Measurements from ENCODE around the gene AKR1A1. TPM values are rescaled to one million over a fixed set of nuclear protein-coding genes. Genes with fewer than 3 reads are reported as not detected.

Gene AKR1A1
- total and polyA plus RNA-seq, 2 experiments from 2014 or later: 186 to 275 TPM

DNA sequence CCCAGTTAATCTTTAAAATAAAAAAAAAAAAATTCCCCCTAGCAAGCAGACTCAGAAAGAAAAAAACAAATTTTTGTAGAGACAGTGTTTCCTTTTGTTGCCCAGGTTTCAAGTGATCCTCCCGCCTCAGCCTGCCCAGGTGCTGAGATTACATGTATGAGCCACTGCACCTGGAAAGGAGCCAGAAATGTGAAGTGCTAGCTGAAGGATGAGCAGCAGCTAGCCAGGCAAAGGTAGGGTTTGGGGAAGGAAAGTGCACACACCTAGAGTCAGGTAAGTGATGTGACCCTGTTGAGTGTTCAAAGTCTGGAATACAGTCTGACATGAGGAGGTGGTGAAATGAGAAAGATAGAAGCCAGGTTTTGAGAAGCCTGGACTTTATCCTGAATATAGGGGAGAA, 1.7 kb downstream of the AKR1A1 start:
- peaks cover 10% of the 10 kb centered on the region for H3F3A ChIP-seq (replicated peaks; ENCODE audit: low read depth)
- Mint-ChIP-seq H3K36me3 (ENCODE audit: low read depth) (peaks cover 44% of the 10 kb centered on the region), H3K27ac (peak overlapping the region; percentile 8; the same call in 1 of the 2 replicates), H3K9me3 (no peaks in the 10 kb centered on the region), H3K27me3 (ENCODE audit: insufficient read depth, low read depth, poor library complexity) (peaks cover 6% of the 10 kb centered on the region), H3K4me3 (peak overlapping the region; percentile 94), H3K4me1 (peaks cover 13% of the 10 kb centered on the region)
- H3K27me3 ChIP-seq (ENCODE audit: insufficient read depth): no peaks in the 10 kb centered on the region
- peaks cover 29% of the 10 kb centered on the region for H4K20me1 ChIP-seq (replicated peaks; ENCODE audit: insufficient read depth)
- H3K27ac ChIP-seq (ENCODE audit: low read depth): no peak overlapping the region
- no peak overlapping the region for H2AFZ ChIP-seq
- H3K4me3 ChIP-seq: peak overlapping the region; percentile 84
- peaks cover 41% of the 10 kb centered on the region for H3K36me3 ChIP-seq (ENCODE audit: insufficient read depth)
- H3K4me1 ChIP-seq (ENCODE audit: insufficient read depth): peaks cover 10% of the 10 kb centered on the region
- H3K79me2 ChIP-seq (replicated peaks; ENCODE audit: insufficient read depth): peaks cover 61% of the 10 kb centered on the region
- DNase-seq (ENCODE audit: low spot score): no peak
- H3K4me2 ChIP-seq: peak overlapping the region; percentile 89
- ATAC-seq: no peak
- no peaks in the 10 kb centered on the region for H3K9me2 ChIP-seq (ENCODE audit: insufficient read depth)
- TF ChIP-seq NANOG (IDR thresholded peaks at IDR 0.05; ENCODE audit: borderline replicate concordance): no peak
- TF ChIP-seq POLR2AphosphoS5 (IDR thresholded peaks at IDR 0.05; ENCODE audit: low read depth): no peak
- TF ChIP-seq, protein P1, sequence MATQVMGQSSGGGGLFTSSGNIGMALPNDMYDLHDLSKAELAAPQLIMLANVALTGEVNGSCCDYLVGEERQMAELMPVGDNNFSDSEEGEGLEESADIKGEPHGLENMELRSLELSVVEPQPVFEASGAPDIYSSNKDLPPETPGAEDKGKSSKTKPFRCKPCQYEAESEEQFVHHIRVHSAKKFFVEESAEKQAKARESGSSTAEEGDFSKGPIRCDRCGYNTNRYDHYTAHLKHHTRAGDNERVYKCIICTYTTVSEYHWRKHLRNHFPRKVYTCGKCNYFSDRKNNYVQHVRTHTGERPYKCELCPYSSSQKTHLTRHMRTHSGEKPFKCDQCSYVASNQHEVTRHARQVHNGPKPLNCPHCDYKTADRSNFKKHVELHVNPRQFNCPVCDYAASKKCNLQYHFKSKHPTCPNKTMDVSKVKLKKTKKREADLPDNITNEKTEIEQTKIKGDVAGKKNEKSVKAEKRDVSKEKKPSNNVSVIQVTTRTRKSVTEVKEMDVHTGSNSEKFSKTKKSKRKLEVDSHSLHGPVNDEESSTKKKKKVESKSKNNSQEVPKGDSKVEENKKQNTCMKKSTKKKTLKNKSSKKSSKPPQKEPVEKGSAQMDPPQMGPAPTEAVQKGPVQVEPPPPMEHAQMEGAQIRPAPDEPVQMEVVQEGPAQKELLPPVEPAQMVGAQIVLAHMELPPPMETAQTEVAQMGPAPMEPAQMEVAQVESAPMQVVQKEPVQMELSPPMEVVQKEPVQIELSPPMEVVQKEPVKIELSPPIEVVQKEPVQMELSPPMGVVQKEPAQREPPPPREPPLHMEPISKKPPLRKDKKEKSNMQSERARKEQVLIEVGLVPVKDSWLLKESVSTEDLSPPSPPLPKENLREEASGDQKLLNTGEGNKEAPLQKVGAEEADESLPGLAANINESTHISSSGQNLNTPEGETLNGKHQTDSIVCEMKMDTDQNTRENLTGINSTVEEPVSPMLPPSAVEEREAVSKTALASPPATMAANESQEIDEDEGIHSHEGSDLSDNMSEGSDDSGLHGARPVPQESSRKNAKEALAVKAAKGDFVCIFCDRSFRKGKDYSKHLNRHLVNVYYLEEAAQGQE (IDR thresholded peaks at IDR 0.05; ENCODE audit: unreplicated experiment): no peak
- no peak for TF ChIP-seq ZNF331 (CRISPR knock-in tag; IDR thresholded peaks at IDR 0.05; ENCODE audit: low read depth)
- TF ChIP-seq, protein P2, sequence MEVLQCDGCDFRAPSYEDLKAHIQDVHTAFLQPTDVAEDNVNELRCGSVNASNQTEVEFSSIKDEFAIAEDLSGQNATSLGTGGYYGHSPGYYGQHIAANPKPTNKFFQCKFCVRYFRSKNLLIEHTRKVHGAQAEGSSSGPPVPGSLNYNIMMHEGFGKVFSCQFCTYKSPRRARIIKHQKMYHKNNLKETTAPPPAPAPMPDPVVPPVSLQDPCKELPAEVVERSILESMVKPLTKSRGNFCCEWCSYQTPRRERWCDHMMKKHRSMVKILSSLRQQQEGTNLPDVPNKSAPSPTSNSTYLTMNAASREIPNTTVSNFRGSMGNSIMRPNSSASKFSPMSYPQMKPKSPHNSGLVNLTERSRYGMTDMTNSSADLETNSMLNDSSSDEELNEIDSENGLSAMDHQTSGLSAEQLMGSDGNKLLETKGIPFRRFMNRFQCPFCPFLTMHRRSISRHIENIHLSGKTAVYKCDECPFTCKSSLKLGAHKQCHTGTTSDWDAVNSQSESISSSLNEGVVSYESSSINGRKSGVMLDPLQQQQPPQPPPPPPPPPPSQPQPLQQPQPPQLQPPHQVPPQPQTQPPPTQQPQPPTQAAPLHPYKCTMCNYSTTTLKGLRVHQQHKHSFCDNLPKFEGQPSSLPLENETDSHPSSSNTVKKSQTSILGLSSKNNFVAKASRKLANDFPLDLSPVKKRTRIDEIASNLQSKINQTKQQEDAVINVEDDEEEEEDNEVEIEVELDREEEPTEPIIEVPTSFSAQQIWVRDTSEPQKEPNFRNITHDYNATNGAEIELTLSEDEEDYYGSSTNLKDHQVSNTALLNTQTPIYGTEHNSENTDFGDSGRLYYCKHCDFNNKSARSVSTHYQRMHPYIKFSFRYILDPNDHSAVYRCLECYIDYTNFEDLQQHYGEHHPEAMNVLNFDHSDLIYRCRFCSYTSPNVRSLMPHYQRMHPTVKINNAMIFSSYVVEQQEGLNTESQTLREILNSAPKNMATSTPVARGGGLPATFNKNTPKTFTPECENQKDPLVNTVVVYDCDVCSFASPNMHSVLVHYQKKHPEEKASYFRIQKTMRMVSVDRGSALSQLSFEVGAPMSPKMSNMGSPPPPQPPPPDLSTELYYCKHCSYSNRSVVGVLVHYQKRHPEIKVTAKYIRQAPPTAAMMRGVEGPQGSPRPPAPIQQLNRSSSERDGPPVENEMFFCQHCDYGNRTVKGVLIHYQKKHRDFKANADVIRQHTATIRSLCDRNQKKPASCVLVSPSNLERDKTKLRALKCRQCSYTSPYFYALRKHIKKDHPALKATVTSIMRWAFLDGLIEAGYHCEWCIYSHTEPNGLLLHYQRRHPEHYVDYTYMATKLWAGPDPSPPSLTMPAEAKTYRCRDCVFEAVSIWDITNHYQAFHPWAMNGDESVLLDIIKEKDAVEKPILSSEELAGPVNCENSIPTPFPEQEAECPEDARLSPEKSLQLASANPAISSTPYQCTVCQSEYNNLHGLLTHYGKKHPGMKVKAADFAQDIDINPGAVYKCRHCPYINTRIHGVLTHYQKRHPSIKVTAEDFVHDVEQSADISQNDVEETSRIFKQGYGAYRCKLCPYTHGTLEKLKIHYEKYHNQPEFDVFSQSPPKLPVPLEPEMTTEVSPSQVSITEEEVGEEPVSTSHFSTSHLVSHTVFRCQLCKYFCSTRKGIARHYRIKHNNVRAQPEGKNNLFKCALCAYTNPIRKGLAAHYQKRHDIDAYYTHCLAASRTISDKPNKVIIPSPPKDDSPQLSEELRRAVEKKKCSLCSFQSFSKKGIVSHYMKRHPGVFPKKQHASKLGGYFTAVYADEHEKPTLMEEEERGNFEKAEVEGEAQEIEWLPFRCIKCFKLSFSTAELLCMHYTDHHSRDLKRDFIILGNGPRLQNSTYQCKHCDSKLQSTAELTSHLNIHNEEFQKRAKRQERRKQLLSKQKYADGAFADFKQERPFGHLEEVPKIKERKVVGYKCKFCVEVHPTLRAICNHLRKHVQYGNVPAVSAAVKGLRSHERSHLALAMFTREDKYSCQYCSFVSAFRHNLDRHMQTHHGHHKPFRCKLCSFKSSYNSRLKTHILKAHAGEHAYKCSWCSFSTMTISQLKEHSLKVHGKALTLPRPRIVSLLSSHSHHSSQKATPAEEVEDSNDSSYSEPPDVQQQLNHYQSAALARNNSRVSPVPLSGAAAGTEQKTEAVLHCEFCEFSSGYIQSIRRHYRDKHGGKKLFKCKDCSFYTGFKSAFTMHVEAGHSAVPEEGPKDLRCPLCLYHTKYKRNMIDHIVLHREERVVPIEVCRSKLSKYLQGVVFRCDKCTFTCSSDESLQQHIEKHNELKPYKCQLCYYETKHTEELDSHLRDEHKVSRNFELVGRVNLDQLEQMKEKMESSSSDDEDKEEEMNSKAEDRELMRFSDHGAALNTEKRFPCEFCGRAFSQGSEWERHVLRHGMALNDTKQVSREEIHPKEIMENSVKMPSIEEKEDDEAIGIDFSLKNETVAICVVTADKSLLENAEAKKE (CRISPR knock-in tag; IDR thresholded peaks at IDR 0.05): no peak
- TF ChIP-seq ZNF114 (CRISPR knock-in tag; IDR thresholded peaks at IDR 0.05): no peak
- no peak for TF ChIP-seq ETS1 (IDR thresholded peaks at IDR 0.05)
- TF ChIP-seq STAT1 (IDR thresholded peaks at IDR 0.05; ENCODE audit: unreplicated experiment): no peak
- no peak for TF ChIP-seq CREB1 (CRISPR knock-in tag; IDR thresholded peaks at IDR 0.05; ENCODE audit: low read depth)
- no peak for TF ChIP-seq CTCF (conservative IDR thresholded peaks at IDR 0.05; ENCODE audit: low read depth in 2 of 2)
